Limb (tissue), 2 donors: ENCODE data around the gene ZNF524.

Source experiments
- DNase-seq, 2 donors: peaks; one replicate each; pipeline ENCODE4 v3.0.0-alpha.2; 2016; ENCODE audit errors: extremely low spot score in 2 of 2

Gene ZNF524

DNA sequence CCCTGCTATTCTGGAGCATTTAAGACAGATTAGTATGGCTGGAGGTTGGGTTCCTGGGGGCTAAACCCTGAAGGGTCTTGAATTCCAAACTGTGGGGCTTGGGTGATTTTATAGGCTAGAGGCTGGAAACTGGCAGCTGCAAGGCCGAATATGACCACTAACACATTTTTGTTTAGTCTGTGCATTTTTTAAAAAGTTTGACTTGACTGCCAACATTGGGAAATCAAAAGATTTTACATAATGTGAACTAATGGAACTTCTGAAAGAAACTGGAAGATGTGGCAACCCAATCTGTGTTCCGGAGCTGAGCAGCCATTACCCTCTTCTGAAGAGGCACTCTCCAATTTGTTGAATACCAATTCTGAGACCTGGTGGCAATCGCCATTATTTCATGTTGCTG lies 19.2 kb downstream of the ZNF524 start:
- no peak for DNase-seq

DNA sequence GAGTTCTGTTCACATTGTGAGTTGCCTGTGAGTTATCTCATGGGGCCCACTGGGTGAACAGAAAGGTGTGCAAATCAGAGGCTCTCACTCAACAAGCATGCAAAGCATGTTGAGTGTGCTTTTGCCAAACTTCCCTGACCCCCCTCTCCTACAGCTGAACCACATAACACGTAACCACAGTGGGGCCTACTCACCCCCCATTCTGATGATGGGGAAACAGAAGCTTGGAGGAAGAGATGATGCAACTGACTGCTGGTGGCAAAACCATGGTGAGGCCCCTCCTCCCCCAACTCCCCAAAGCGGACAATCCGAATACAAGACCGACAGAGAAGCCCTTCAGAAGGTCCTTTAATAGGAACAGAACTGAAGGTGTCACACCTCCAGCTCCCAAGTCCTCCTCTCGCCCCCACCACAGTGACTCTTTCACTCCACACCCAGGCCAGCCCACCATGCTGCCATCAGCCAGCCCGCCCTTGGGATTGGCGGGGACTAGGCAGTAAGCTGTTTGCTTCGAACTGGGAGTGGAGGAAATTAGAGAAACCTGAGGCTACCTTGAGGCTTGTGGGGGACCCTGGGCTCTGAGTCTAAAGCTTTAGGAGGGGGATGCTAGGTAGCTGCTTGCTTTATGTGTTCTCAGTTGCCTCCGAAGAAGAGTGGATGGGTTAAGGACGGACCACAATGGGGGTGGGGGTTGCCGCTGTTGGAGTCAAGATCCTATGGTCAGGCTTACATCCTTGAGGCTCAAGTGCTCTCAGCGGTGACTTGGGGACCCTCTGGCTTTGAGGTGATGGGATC lies 20.5 kb downstream of the ZNF524 start:
- no peak for DNase-seq

DNA sequence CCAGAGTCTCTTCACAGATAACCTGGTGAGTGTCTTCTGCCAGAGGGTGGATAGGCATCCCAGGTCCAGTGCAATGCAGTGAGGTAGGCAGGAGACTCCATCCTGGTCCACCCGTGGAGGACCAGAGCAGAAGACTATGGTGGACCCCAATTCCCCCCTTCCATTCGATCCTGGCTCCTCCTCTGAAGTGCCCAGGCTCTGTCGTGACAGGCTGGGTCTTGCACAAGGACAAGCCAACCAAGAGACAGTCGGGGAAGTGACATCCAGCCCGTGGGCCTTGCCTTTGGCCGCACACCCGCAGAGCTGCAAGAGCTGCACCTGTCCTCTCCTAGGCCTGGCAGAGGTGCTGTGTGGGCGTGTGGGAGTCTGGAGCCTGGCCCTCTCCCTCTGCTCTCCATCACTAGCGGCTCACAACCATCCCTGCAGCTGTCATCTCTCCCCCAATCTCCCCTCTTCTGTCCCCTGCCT lies 21.2 kb downstream of the ZNF524 start:
- DNase-seq = no peak

DNA sequence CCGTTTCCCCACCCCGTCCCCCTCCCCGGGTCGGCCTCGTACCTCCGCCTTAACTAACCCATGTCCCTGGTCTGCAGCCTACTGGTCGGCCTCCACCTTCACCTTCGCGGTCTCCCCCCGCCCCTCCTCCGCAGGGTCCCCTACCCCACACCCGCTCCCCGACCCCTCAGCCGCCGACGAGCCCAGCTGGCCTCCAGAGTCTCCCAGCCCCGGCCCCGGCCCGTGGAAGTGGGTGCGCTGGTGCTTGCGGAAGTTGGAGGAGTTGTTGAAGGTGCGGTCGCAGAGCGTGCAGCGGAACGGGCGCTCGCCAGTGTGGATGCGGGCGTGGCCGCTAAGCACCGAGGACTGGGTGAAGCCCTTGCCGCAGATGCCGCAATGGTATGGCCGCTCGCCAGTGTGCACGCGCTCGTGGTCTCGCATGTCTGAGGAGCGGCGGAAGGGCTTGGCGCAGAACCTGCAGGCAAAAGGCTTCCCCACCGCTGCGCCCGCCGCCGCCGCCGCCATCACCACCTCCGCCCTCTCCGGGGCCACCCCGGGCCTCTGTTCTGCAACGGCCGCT lies 21.7 kb downstream of the ZNF524 start:
- peak in 1 of 2 donors; percentile 28 for DNase-seq

DNA sequence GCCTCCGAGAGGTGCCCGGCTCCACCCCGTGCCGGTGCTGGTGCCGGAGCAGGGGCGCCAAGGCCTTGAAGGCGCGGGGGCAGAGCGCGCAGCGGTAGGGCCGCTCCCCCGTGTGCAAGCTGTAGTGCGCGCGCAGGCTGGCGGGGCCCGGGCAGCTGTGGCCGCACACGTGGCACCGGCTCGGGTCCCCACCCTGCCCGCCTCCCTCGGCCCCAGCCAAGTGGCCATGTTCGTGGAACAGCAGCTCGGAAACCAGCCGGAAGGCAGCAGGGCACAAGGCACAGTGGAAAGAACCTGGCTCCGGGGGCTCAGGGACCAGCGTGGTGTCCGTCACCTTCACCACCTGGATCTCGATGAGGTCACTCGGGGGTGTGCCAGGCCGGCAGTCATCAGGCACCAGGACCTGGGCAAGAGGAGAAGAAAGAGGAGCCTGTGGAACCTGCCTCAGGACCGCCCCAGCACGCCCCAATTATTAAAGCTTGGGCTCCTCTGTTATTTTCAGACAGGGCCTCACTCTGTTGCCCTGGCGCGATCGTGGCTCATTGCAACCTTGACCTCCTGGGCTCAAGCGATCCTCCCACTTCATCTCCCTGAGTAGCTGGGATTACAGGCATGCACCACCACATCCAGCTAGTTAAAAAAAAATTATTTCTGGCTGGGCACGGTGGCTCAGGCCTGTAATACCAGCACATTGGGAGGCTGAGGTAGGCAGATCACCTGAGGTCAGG lies 22.3 kb downstream of the ZNF524 start:
- DNase-seq = peak in 1 of 2 donors; percentile 29

DNA sequence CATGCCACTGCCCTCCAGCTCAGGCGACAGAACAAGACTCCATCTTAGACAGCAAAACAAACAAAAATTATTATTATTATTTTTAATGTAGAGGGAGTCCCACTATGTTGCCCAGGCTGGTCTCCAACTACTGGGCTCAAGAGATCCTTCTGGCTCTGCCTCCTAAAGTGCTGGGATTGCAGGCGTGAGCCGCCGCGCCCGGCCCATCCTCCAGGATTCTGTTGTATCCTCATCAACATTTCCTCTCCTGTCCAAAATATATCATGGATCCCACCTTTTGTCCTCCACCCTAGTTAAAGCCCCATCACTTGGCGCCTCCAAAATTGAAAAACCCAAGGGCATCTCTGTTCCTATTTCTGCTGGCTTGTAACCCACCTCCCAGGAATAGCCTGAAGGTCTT lies 23.0 kb downstream of the ZNF524 start:
- no peak for DNase-seq

DNA sequence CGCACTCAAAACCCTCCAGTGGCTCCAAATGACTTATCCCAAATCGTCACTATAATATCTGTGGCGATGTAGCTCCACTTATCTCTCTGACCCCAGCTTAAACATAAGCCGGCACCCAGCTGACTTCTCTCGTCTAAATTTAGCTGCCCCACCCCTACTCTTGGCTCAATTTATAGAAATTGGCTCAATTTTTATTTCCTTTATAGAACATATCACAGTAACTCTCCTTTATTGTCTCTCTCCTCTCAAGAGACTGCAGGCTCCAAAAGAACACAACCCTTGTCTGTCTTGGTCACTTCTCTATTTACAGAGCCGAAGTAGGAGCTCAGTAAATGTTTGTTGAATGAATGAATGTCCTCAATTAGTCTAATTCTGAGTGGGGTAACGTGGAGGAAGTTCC lies 23.5 kb downstream of the ZNF524 start:
- DNase-seq = no peak

DNA sequence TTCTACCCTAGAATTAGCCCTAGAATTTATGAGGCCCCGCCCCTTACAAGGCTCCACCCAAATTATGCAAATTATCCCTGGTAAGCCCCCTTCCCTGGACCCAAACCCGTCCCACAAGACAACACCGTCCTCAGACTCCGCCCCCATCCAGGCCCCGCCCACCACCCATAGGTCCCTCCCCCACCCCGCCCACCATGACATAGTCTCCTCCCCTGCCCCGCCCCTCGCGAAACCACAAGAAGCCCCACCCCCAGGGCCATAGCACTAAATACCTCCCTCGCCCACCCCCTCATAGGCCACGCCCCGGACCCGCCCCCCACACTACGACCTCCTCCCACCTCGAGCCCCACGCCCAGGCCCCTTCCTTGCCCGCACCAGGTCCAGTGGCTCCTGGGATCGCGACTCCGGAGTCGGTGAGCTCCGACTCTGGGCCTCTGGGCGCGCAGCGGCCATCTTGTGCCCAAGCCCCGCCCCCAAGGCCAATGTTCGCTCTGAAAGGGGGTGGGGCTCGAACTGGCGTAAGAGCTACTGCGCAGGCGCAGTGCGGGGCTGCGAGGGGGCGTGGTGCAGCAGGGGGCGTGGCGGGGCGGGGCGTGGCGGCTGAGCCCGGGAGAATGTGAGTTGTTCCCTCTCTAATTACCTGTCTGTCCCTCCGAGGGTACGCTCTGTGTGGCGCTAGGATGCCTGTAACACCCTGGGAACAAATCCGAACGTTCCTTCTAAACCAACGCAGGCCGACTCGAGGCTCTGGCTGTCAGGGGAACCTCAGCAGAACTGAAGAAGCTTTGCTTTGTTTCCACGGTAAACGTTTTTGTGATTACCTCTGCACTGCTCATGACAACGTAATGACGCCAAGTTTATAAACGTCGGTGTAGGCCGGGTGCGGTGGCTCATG lies 24.3 kb downstream of the ZNF524 start, which contains the start of gene ZNF784:
ZNF784 (minus strand) TSS at position 458 of the 895 bp plus-strand sequence; CDS start at position 453, 5 bp downstream.
- DNase-seq = peak; percentile 97

DNA sequence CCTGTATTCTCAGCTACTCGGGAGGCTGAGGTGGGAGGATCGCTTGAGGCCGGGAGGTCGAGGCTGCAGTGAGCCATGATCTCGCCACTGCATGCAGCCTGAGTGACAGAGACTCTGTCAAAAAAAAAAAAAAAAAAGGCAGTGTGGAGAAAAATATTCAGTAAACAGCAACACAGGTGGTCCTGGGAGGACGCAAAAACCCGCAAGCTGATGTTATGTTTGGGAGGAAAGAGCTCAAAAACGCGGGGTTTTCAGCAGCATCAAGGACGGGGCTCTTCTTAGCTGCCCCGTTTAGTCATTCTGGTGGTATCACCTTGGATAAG lies 24.9 kb downstream of the ZNF524 start:
- DNase-seq = no peak

DNA sequence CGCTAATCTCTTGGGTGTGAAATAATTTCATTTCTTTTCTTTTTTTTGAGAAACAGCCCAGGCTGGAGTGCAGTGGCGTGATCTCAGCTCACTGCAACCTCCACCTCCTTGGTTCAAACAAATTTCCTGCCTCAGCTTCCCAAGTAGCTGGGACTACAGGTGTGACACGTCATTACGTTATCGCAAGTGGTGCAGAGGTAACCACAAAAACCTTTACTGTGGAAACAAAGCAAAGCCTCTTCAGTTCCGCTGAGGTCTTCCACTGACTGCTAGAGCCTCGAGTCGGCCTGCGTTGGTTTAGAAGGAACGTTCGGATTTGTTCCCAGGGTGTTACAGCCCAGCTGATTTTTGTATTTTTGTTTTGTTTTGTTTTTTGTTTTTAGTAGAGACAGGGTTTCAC lies 26.3 kb downstream of the ZNF524 start:
- no peak for DNase-seq

DNA sequence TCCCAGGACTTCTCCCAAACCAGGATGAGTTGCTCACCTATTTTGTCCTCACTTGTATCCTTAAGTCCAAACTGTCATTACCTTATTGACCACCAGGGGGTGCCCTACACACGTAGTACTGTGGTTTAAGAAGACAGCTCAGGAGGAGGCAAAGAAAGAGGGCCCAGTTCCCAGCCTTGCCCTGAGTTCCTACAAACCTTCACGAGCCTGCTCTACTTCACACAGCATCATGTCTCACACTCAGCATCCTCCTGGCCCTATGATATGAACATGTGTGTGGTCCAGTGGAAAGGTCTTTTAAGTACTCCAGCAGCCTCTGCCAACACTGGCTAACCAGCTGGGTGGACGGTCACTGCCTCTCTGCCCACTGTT lies 32.4 kb downstream of the ZNF524 start:
- DNase-seq = peak; percentile 85 to 88

DNA sequence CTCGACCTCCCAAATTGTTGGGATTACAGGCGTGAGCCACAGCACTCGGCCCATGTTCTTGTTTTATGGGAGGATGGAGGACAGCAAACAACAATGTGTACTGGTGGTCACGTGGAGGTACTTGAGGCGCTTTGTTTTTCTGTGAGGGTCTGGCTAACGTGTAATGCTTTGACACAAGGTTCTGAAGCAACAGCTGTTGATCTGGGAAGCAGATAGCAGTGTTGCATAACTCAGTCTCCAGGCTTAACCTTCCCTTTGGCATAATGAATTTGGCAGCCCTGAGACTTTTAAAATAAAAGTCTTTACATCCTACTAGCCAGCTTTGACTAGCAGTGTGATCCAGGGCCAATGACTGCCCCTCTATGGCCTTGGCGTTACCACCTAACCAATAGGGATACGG lies 33.8 kb downstream of the ZNF524 start:
- no peak for DNase-seq

DNA sequence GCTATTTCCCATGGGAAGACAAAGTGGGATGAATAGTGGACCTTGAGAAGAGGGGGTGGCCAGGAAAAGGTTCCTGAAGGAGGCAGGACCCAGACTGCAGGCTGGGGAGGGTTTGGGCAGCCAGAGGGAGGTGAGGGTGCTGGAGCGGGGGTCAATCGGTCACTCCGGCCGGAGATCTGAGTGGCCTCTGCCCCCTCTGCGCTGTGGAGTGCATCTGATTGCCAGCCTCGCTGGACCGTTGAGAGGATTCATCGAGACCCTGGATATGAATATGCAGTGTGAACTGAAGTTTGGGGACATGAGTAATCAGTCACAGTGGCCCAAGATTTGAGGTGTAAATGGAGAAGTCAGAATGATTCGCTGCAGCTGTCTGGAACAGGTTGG lies 35.2 kb downstream of the ZNF524 start:
- DNase-seq = no peak

DNA sequence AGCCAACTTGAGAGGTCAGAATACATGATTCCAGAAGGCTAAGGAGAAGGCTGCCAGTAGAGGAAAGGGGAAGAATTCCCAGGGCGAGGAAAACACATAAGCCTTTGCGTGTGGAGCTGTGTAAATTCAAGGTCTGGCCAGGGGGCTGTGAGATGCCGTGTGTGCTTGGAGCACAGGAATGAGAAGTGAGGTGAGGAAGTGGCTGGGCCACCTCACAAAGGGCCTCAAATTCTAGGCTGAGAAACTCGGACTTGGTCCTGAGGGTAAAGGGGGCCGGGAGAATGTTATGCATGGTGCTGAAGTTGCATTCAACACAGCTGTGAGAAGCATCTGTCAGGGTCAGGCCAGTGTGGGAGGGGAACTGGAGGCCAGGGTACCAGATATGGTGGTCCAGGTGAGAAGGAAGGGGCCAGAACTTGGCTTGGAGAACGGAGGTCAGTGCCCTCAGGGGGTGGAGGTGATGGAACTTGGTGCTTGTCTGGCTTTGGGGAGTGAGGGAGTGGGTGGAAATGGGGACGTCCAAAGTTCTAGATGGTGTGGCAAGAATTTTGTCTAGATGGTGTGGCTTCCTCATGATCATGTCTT lies 35.9 kb downstream of the ZNF524 start:
- DNase-seq = no peak

DNA sequence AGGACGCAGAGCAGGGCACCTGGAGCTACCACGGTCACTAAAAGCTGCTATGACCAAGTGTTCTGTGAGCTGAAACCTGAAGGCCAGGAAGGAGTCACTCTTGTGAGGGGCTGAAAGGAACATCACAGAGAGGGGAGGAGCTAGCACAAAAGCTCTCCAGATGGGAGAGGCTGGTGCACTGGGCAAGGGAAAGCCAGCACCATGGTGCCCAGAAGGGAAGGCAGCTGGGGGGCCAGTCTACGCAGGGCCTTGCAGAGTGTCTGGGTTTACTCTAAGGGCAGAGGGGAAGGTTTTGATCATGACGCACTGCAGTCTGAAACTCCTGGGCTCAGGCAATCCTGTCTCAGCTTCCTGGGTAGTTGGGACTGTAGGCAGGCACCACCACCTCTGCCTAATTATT lies 36.6 kb downstream of the ZNF524 start:
- no peak for DNase-seq

DNA sequence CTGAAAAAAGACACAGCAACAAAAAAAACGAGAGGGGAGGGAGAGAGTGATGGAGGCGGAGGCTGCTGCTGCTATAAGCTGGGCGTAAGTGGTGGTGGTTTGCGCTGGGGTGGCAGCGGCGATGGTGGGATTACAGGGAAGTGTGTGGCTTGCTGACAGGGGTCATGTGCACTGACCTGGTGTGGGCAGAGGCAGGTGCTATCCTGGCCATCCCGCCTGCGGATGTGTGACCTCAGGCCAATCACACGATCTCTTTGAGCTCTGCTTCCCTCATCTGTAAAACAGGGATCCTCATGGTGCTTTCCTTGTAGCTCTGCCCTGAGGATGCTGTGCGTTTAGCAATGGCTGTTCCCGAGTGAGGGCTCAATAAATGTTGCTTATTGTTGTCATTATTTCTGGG lies 37.4 kb downstream of the ZNF524 start:
- DNase-seq = no peak

DNA sequence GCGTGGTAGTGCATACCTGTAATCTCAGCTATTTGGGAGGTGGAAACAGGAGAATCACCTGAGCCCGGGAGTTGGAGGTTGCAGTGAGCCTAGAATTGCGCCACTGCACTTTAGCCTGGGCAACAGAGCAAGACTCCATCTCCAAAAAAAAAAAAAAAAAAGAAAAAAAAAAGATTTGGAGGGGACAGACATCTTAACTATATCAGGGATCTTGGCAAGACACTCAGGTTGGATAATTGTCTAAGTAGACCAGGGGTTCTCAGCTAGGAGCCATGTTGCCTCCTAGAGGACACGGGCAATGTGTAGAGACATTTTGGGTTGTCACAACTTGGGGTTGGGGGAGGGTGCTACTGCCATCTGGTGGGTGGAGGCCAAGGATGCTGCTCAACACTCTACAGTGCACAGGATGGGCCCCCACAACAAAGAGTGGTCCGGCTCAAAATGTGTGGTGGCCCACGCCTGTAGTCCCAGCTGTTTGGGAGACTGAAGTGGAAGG lies 38.8 kb downstream of the ZNF524 start:
- peak in 1 of 2 donors; percentile 48 for DNase-seq

DNA sequence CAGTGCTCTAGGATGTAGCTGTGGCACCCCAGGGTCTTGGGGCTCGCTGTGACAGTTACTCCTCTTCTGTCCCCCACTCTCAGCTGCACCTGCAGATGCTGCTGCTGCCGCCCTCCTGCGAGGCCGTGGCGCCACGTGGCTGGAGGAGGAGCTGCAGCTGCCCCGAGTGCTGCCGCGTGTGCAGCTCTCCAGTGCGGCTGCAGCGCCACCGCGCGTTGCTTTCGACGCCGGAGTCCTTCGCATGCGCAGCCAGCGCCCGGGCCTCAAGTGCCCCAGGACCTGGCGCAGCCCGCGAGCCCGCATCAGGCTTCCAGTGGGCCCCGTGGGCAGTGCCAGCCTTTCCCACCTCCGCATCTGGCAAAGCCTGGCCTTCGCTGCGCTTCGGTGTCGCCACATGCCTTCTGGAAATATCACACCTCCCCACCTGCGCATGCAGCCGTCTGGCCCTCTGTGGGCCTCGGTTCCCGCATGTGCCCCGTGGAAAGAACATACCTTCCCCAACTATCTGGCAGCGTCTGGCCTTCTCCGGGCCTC lies 40.0 kb downstream of the ZNF524 start:
- DNase-seq = peak; percentile 54 to 85

DNA sequence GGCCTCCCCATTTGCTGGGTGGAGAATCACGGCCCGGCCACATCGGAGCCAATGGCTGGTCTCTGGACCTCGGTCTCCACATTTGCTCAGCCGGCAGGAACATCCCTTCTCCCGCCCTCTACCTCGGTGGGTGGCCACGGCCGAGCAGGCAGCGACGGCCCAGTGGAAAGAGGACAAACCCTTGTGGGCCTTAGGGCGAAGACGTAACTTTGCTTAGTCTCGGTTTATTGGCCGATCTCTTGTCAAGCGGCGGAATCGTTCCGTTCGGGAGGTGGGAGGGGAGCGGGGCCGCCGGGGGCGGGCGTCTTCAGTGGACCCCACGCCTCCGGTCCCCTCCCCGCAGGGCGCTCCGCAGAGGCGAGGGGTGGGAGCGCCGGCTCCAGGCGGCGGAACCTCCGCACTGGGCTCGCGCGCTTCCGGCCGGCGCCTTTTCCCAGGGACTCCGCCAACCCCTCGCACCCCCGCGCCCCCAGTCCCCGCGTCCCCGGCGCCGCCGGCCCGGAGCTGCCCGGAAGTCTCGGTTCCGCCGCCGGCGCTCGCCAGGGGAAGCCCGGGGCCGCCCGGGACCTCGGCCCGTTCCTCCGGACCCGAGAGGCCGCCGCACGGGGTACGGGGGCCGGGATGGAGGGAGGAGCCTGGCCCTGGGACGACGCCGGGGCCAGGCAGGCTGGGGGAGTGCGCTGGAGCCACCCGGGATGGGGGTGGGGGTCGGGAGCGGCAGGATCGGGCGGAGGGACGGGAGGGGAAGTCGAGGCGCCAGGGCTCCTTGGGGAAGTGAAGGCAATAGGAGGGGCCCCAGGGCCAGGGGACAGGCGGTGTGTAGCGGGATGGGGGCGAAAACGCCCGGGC lies 40.7 kb downstream of the ZNF524 start, which contains the start of gene ZNF580:
ZNF580 (plus strand) TSS at position 426 of the 849 bp plus-strand sequence. CDS start 1,507 bp downstream, outside the sequence.
- DNase-seq = peak; percentile 75 to 86
